Measurements from ENCODE around the gene KHDC1L.

DNA sequence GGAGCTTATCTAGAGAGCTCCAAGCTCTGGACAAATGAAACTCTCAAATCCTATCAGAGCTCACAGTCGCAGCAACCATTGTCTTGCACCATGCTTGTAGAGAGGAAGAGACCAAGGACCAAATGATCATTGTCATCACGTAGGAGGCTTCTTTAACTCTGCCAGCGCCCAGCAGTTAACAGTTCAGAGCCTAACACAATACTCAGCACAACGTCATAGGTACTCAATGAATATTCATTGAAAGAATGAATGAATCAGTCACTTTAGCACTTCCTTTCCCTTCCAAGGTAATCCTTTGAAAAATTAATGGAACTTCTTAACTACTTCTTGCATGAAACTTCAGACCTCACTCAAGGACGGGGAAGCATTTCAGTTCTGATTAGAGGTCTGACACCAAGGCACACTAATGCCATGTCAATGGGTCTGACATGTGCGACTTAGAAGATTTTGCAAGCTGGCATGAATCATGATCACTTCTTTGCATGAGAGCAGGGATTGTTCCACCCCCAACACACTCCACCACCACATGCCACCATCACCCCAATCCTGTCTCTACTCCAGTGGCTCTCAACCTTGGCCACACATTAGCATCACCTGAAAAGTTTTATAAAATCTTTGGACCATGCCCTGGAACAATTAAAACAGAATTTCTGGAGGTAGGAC lies 45.1 kb downstream of the KHDC1L start:
- TF ChIP-seq, protein P1, sequence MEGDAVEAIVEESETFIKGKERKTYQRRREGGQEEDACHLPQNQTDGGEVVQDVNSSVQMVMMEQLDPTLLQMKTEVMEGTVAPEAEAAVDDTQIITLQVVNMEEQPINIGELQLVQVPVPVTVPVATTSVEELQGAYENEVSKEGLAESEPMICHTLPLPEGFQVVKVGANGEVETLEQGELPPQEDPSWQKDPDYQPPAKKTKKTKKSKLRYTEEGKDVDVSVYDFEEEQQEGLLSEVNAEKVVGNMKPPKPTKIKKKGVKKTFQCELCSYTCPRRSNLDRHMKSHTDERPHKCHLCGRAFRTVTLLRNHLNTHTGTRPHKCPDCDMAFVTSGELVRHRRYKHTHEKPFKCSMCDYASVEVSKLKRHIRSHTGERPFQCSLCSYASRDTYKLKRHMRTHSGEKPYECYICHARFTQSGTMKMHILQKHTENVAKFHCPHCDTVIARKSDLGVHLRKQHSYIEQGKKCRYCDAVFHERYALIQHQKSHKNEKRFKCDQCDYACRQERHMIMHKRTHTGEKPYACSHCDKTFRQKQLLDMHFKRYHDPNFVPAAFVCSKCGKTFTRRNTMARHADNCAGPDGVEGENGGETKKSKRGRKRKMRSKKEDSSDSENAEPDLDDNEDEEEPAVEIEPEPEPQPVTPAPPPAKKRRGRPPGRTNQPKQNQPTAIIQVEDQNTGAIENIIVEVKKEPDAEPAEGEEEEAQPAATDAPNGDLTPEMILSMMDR (IDR thresholded peaks at IDR 0.05) = no peak
- TF ChIP-seq EZH2phosphoT487 (IDR thresholded peaks at IDR 0.05) (no peak), EZH2 (IDR thresholded peaks at IDR 0.05) (no peak)
